KMS-11 (cell line): ENCODE data around the gene TAB2.

ENCODE experiments used
- H2AFZ ChIP-seq: fragments of 200-600 bp; sonication (generic); 2 replicates; pipeline ENCODE4 v1.6.1; 2016; ENCODE audit warnings: antibody characterized with exemption, mixed run types, low read depth
- H3K27ac ChIP-seq: fragments of 200-600 bp; sonication (generic); 2 replicates; pipeline ENCODE4 v1.6.1; 2016; ENCODE audit warnings: mild to moderate bottlenecking, mixed run types
- H3K27me3 ChIP-seq: fragments of 200-600 bp; sonication (generic); 2 replicates; pipeline ENCODE4 v1.6.1; 2017; ENCODE audit warnings: mild to moderate bottlenecking, low read depth, mixed run types, moderate library complexity; ENCODE audit not compliant: insufficient read depth
- H3K36me3 ChIP-seq: fragments of 200-600 bp; sonication (generic); 2 replicates; pipeline ENCODE4 v1.6.1; 2017; ENCODE audit warnings: mild to moderate bottlenecking, mixed run types; ENCODE audit not compliant: insufficient read depth
- H3K4me1 ChIP-seq: fragments of 200-600 bp; sonication (generic); 2 replicates; pipeline ENCODE4 v1.6.1; 2016; ENCODE audit warnings: mild to moderate bottlenecking, low read depth, mixed run types; ENCODE audit not compliant: poor library complexity, severe bottlenecking
- H3K4me2 ChIP-seq: fragments of 200-600 bp; sonication (generic); 2 replicates; pipeline ENCODE4 v1.7.0; 2016; ENCODE audit warnings: mild to moderate bottlenecking, mixed run types
- H3K4me3 ChIP-seq: fragments of 200-600 bp; sonication (generic); IDR thresholded peaks from 2 replicates; pipeline ENCODE4 v1.6.1; 2017; ENCODE audit warnings: low read depth, low read length, mixed read lengths; ENCODE audit not compliant: insufficient read depth
- H3K79me2 ChIP-seq: fragments of 200-600 bp; sonication (generic); 2 replicates; pipeline ENCODE4 v1.6.1; 2016; ENCODE audit warnings: low read depth, mixed run types; ENCODE audit not compliant: insufficient read depth
- H3K9ac ChIP-seq: fragments of 200-600 bp; sonication (generic); 2 replicates; pipeline ENCODE4 v1.6.1; 2016; ENCODE audit warnings: mild to moderate bottlenecking, mixed run types
- H4K20me1 ChIP-seq: fragments of 200-600 bp; sonication (generic); 2 replicates; pipeline ENCODE4 v1.6.1; 2016; ENCODE audit warnings: mild to moderate bottlenecking, mixed run types; ENCODE audit not compliant: insufficient read depth
- TF ChIP-seq, protein P1 (sequence below): fragments of 200-600 bp; sonication (generic); conservative IDR thresholded peaks from 2 replicates; pipeline ENCODE4 v1.6.1; 2017; ENCODE audit warnings: low read depth, mild to moderate bottlenecking, antibody characterized with exemption, low read length, moderate library complexity, mixed read lengths

TAB2 gene

GRCh38 chr6:149372062-149372461 lies 54.5 kb downstream of the TAB2 start:
- H4K20me1 ChIP-seq = 0 out of 2 replicates have a peak, but pooled peaks cover under 1% of the 10 kb centered on the region
- no peaks in the 10 kb centered on the region for H3K36me3 ChIP-seq
- peaks cover 23% of the 10 kb centered on the region for H3K4me1 ChIP-seq
- H3K79me2 ChIP-seq = no peaks in the 10 kb centered on the region
- no peaks in the 10 kb centered on the region for H3K27me3 ChIP-seq
- TF ChIP-seq, protein P1, sequence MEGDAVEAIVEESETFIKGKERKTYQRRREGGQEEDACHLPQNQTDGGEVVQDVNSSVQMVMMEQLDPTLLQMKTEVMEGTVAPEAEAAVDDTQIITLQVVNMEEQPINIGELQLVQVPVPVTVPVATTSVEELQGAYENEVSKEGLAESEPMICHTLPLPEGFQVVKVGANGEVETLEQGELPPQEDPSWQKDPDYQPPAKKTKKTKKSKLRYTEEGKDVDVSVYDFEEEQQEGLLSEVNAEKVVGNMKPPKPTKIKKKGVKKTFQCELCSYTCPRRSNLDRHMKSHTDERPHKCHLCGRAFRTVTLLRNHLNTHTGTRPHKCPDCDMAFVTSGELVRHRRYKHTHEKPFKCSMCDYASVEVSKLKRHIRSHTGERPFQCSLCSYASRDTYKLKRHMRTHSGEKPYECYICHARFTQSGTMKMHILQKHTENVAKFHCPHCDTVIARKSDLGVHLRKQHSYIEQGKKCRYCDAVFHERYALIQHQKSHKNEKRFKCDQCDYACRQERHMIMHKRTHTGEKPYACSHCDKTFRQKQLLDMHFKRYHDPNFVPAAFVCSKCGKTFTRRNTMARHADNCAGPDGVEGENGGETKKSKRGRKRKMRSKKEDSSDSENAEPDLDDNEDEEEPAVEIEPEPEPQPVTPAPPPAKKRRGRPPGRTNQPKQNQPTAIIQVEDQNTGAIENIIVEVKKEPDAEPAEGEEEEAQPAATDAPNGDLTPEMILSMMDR = no peak
- no peak overlapping the region for H3K27ac ChIP-seq
- H3K4me3 ChIP-seq = no peak overlapping the region
- no peak overlapping the region for H2AFZ ChIP-seq
- no peak overlapping the region for H3K9ac ChIP-seq
- H3K4me2 ChIP-seq = no peak overlapping the region

DNA sequence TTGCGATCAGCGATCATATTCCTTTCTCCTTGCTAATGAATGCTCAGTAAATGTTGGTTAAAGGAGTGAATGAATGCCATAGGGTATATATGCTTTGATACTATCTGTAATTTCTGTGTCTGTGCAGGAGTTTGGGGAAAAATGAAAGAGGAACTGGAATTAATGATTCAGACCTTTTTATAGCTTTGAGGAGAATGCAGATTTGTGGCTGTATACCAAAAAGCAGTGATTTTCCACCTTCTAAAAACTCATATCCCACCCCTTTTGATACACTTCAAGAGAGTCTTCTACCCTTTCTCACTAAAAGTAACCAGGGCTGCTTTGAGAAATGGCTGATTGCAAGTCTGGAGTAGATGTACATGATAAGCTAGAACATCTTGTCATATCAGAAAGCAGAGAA lies 56.0 kb downstream of the TAB2 start:
- H3K27me3 ChIP-seq = no peaks in the 10 kb centered on the region
- TF ChIP-seq, protein P1 = no peak
- H3K27ac ChIP-seq = no peak overlapping the region
- no peaks in the 10 kb centered on the region for H3K79me2 ChIP-seq
- no peaks in the 10 kb centered on the region for H3K36me3 ChIP-seq
- no peak overlapping the region for H2AFZ ChIP-seq
- no peaks in the 10 kb centered on the region for H4K20me1 ChIP-seq
- H3K4me3 ChIP-seq = no peak overlapping the region
- no peak overlapping the region for H3K9ac ChIP-seq
- H3K4me1 ChIP-seq = peaks cover 11% of the 10 kb centered on the region
- H3K4me2 ChIP-seq = no peak overlapping the region

- no peak overlapping the region for H3K4me3 ChIP-seq
- H3K36me3 ChIP-seq = no peaks in the 10 kb centered on the region
- no peaks in the 10 kb centered on the region for H3K27me3 ChIP-seq
- no peak overlapping the region for H3K4me2 ChIP-seq
- TF ChIP-seq, protein P1 = no peak
- no peak overlapping the region for H3K27ac ChIP-seq
- H2AFZ ChIP-seq = no peak overlapping the region
- H3K4me1 ChIP-seq = no peaks in the 10 kb centered on the region
- H4K20me1 ChIP-seq = no peaks in the 10 kb centered on the region
- H3K79me2 ChIP-seq = no peaks in the 10 kb centered on the region
- H3K9ac ChIP-seq = no peak overlapping the region
Measured at GRCh38 chr6:149379977-149380376, 62.5 kb downstream of the TAB2 start.

- H4K20me1 ChIP-seq = no peaks in the 10 kb centered on the region
- no peak overlapping the region for H3K27ac ChIP-seq
- H2AFZ ChIP-seq = no peak overlapping the region
- H3K4me2 ChIP-seq = no peak overlapping the region
- H3K4me3 ChIP-seq = no peak overlapping the region
- TF ChIP-seq, protein P1 = no peak
- H3K4me1 ChIP-seq = no peaks in the 10 kb centered on the region
- no peaks in the 10 kb centered on the region for H3K36me3 ChIP-seq
- no peaks in the 10 kb centered on the region for H3K79me2 ChIP-seq
- H3K9ac ChIP-seq = no peak overlapping the region
- no peaks in the 10 kb centered on the region for H3K27me3 ChIP-seq
Measured at GRCh38 chr6:149380523-149380922, 63.0 kb downstream of the TAB2 start.
